VCaP (cell line): Measurements from ENCODE around the gene CATSPERZ.

Source experiments
- H3K27ac ChIP-seq: fragments of 450-650 bp; 2 replicates; pipeline ENCODE4 v1.5.1; 2017
- TF ChIP-seq, protein P1 (sequence below): fragments of 450-650 bp; conservative IDR thresholded peaks from 2 replicates; pipeline ENCODE4 v1.5.1; 2017; ENCODE audit warnings: mild to moderate bottlenecking, moderate library complexity

Gene CATSPERZ

GRCh38 chr11:64348383-64349024 is 48.3 kb downstream of the CATSPERZ start:
- H3K27ac ChIP-seq, result no peak overlapping the region; the same call in 1 of the 2 replicates
- TF ChIP-seq, protein P1, sequence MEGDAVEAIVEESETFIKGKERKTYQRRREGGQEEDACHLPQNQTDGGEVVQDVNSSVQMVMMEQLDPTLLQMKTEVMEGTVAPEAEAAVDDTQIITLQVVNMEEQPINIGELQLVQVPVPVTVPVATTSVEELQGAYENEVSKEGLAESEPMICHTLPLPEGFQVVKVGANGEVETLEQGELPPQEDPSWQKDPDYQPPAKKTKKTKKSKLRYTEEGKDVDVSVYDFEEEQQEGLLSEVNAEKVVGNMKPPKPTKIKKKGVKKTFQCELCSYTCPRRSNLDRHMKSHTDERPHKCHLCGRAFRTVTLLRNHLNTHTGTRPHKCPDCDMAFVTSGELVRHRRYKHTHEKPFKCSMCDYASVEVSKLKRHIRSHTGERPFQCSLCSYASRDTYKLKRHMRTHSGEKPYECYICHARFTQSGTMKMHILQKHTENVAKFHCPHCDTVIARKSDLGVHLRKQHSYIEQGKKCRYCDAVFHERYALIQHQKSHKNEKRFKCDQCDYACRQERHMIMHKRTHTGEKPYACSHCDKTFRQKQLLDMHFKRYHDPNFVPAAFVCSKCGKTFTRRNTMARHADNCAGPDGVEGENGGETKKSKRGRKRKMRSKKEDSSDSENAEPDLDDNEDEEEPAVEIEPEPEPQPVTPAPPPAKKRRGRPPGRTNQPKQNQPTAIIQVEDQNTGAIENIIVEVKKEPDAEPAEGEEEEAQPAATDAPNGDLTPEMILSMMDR, result no peak

- TF ChIP-seq, protein P1, result no peak
- no peak overlapping the region; the same call in 1 of the 2 replicates for H3K27ac ChIP-seq
Observed at GRCh38 chr11:64349025-64349387, 48.8 kb downstream of the CATSPERZ start.

DNA sequence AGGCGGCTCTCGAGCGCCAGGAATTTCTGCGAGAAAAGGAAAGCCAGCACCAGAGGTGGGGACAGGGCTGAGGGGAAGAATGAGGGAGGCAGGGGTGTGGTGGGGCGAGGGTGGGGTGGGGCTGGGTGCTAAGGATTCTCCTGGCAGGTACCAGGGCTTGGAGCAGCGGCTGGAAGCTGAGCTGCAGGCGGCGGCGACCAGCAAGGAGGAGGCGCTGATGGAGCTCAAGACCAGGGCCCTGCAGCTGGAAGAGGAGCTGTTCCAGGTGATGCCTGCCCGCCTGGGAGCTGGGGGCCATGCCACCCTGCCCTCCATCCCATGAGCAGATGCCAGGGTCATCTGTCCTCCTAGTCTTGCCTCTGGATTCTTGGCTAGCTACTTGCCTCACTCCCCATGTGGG is 49.2 kb downstream of the CATSPERZ start:
- TF ChIP-seq, protein P1, result no peak
- no peak overlapping the region for H3K27ac ChIP-seq

- TF ChIP-seq, protein P1, result no peak
- H3K27ac ChIP-seq, result peak overlapping the region; percentile 4; the same call in 1 of the 2 replicates
Observed at GRCh38 chr11:64351136-64351631, 51.0 kb downstream of the CATSPERZ start.

GRCh38 chr11:64352099-64352994 is 52.2 kb downstream of the CATSPERZ start:
- H3K27ac ChIP-seq, result peak overlapping the region; percentile 4; the same call in 1 of the 2 replicates
- TF ChIP-seq, protein P1, result no peak

DNA sequence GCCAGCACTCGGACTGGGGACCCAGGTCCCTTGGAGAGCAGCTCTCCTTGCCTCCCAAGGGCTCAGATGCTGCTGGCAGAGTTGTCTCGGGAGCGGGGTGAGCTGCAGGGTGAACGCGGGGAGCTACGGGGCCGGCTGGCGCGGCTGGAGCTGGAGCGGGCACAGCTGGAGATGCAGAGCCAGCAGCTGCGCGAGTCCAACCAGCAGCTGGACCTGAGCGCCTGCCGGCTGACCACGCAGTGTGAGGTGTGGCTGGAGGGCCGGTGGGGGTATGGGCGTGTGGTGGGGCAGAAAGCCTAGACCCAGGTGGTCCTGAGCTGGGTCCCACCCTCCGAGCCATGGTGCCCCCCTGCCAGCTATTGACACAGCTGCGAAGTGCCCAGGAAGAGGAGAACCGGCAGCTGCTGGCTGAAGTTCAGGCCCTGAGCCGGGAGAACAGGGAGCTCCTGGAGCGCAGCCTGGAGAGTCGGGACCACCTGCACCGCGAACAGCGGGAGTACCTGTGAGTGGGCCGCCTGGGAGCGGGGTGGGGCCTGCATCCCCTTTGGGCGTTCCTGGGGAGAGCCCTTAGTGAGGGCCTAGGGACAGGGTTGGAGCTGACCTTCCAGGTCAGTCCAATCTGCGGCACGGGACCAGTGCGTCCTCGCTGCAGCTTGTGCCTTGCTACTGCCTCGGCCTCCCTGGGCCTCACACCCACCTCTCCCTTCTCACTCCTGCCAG is 53.0 kb downstream of the CATSPERZ start:
- H3K27ac ChIP-seq, result peak overlapping the region; percentile 95; the same call in 1 of the 2 replicates
- TF ChIP-seq, protein P1, result no peak
